Measurements from ENCODE around the gene PUS10. TPM values are rescaled to one million over a fixed set of nuclear protein-coding genes. Genes with fewer than 3 reads are reported as not detected.
A peak's percentile ranks its signal among the peaks of the same experiment; 100 is the strongest.
"Not testable (repeated sequence)": the region's sequence is repeated elsewhere in the genome, so short reads cannot be mapped to it uniquely, and the experiment has no call there.

The PUS10 gene
- total RNA-seq, 1 donor from 2014 or later: 7.8 TPM

- ChIA-PET CTCF (no interaction called here), POLR2A (interaction anchor here (0.7 to 8.2 kb wide), 8 partner anchors 11 to 199 kb away, joined by 3 to 85 read pairs (median 8); partner anchors contain the start of gene REL)
- Mint-ChIP-seq H3K4me3 (peak overlapping the region; percentile 28), H3K9me3 (peaks cover 1% of the 10 kb centered on the region), H3K27me3 (no peaks in the 10 kb centered on the region), H3K4me1 (peaks cover 77% of the 10 kb centered on the region), H3K36me3 (ENCODE audit: low read depth) (peaks cover 15% of the 10 kb centered on the region), H3K27ac (peak overlapping the region; percentile 98)
- ATAC-seq (ENCODE audit: low read depth): no peak
- DNase-seq: no peak
- intact Hi-C loops (cut with micrococcal nuclease): loop anchor here (10.0 kb wide), 1 partner anchor 439 kb away; the partner anchor contains the start of gene BCL11A
- TF ChIP-seq, protein P1, sequence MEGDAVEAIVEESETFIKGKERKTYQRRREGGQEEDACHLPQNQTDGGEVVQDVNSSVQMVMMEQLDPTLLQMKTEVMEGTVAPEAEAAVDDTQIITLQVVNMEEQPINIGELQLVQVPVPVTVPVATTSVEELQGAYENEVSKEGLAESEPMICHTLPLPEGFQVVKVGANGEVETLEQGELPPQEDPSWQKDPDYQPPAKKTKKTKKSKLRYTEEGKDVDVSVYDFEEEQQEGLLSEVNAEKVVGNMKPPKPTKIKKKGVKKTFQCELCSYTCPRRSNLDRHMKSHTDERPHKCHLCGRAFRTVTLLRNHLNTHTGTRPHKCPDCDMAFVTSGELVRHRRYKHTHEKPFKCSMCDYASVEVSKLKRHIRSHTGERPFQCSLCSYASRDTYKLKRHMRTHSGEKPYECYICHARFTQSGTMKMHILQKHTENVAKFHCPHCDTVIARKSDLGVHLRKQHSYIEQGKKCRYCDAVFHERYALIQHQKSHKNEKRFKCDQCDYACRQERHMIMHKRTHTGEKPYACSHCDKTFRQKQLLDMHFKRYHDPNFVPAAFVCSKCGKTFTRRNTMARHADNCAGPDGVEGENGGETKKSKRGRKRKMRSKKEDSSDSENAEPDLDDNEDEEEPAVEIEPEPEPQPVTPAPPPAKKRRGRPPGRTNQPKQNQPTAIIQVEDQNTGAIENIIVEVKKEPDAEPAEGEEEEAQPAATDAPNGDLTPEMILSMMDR (IDR thresholded peaks at IDR 0.05): no peak
Observed at GRCh38 chr2:60994131-60994530, 23.9 kb downstream of the PUS10 start.

DNA sequence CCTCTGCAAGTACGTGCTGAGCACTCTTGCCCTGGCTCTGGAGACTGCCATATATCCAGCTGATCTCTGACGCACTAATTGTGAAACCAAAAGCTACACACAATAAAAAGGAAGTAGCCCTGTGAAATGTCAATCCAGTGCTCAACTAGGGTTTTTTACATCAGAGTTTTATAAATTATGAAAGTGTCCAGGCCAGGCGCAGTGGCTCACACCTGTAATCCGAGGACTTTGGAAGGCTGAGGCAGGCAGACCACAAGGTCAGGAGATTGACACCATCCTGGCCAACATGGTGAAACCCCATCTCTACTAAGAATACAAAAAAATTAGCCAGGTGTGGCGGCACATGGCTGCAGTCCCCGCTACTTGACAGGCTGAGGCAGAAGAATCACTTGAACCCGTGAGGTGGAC is 25.1 kb downstream of the PUS10 start:
- ATAC-seq (ENCODE audit: low read depth) (peak; percentile 94), DNase-seq (peak; percentile 41)
- TF ChIP-seq, protein P1 (IDR thresholded peaks at IDR 0.05): no peak
- Mint-ChIP-seq H3K36me3 (ENCODE audit: low read depth) (peaks cover 15% of the 10 kb centered on the region), H3K4me1 (peaks cover 75% of the 10 kb centered on the region), H3K27me3 (no peaks in the 10 kb centered on the region), H3K4me3 (peak overlapping the region; percentile 66), H3K9me3 (peaks cover 1% of the 10 kb centered on the region), H3K27ac (peak overlapping the region; percentile 98)
- POLR2A ChIA-PET: interaction anchor here (0.5 to 8.2 kb wide), 18 partner anchors 10 to 198 kb away, joined by 3 to 85 read pairs (median 7); partner anchors contain the start of genes PEX13, PUS10 and REL
- CTCF ChIA-PET: interaction anchor here (0.7 to 1.5 kb wide), 6 partner anchors 25 to 188 kb away, joined by 3 to 8 read pairs (median 4); no protein-coding TSS in a partner anchor
- intact Hi-C loops (cut with micrococcal nuclease): loop anchor here (1.0 to 10.0 kb wide), 5 partner anchors 9 to 438 kb away; partner anchors contain the start of genes BCL11A and REL

DNA sequence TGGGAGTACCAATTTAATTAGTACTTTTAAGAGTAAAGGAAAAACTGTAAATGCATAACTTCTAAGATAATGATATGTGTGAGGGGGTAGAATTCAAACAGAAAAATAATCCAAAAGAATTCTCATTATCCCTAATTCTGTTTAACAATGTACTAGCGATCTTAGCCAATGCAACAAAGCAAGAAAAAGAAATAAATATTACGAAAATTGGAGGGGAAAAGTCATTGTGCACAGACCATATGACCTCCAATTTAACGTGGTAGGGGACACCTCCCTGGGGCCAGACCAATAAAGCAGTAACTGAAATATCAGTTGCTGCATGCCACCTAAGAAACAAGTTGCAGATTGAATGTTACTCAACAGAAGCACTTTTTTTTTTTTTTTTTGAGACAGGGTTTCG is 26.4 kb downstream of the PUS10 start:
- ATAC-seq (ENCODE audit: low read depth) (no peak), DNase-seq (no peak)
- Mint-ChIP-seq H3K36me3 (ENCODE audit: low read depth) (peaks cover 15% of the 10 kb centered on the region), H3K4me1 (peaks cover 78% of the 10 kb centered on the region), H3K9me3 (peaks cover 1% of the 10 kb centered on the region), H3K27me3 (no peaks in the 10 kb centered on the region), H3K27ac (peak overlapping the region; percentile 69), H3K4me3 (no peak overlapping the region)
- ChIA-PET POLR2A (interaction anchor here (1.1 to 8.2 kb wide), 7 partner anchors 14 to 195 kb away, joined by 3 to 85 read pairs (median 9); partner anchors contain the start of genes PEX13, PUS10 and REL), CTCF (no interaction called here)
- TF ChIP-seq, protein P1 (IDR thresholded peaks at IDR 0.05): no peak
- intact Hi-C loops (cut with micrococcal nuclease): loop anchor here (10.0 kb wide), 1 partner anchor 437 kb away; the partner anchor contains the start of gene BCL11A

DNA sequence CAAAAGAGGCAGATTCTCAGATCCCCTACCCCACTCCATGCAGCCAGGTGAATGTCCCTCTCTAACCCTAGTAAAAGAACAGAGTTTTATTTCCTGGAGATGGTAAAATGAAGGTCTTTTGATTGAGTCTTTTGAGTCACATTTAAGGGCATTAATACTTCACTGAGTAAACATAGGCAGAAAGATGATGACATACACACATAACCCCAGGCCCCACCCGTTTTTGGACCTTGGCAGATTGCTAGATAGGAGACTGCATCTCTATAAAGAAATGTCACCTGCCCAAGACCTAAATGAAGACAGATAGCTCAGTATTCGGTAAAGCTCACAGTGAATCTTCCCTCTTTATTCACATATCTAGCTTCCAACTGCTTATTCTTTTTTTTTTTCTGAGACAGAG is 28.8 kb downstream of the PUS10 start:
- TF ChIP-seq, protein P1 (IDR thresholded peaks at IDR 0.05): no peak
- Mint-ChIP-seq H3K4me3 (no peak overlapping the region), H3K36me3 (ENCODE audit: low read depth) (peaks cover 15% of the 10 kb centered on the region), H3K27me3 (no peaks in the 10 kb centered on the region), H3K27ac (peak overlapping the region; percentile 63), H3K9me3 (peaks cover 1% of the 10 kb centered on the region), H3K4me1 (peaks cover 70% of the 10 kb centered on the region)
- DNase-seq (no peak), ATAC-seq (ENCODE audit: low read depth) (no peak)
- CTCF ChIA-PET: interaction anchor here (0.8 kb wide), 1 partner anchor 17 kb away, joined by 3 read pairs; no protein-coding TSS in a partner anchor
- POLR2A ChIA-PET: interaction anchor here (0.5 to 8.2 kb wide), 4 partner anchors 17 to 186 kb away, joined by 5 to 85 read pairs (median 38); partner anchors contain the start of gene REL
- intact Hi-C loops (cut with micrococcal nuclease): no loop called here

DNA sequence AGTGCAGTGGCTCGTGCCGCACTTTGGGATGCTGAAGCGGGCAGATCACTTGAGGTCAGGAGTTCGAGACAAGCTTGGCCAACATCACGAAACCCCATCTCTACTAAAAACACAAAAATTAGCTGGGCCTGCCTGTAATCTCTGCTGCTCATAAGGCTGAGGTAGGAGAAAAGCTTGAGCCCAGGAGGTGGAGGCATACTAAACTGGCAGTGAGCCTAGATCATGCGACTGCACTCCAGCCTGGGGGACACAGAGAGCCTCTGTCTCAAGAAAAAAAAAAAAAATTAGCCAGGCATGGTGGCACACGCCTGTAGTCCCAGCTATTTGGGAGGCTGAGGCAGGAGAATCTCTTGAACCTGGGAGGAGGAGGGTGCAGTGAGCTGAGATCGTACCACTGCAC is 30.4 kb downstream of the PUS10 start:
- DNase-seq; H3K9me3 Mint-ChIP-seq; intact Hi-C loops (cut with micrococcal nuclease); H3K4me3 Mint-ChIP-seq; ATAC-seq (ENCODE audit: low read depth); H3K27me3 Mint-ChIP-seq: not testable (repeated sequence)
- Mint-ChIP-seq H3K4me1 (peaks cover 59% of the 10 kb centered on the region), H3K36me3 (ENCODE audit: low read depth) (peaks cover 12% of the 10 kb centered on the region), H3K27ac (peak overlapping the region; percentile 88)
- ChIA-PET CTCF (interaction anchor here (0.7 to 2.2 kb wide), 4 partner anchors 10 to 170 kb away, joined by 3 to 8 read pairs (median 4); no protein-coding TSS in a partner anchor), POLR2A (interaction anchor here (0.6 to 2.1 kb wide), 10 partner anchors 9 to 232 kb away, joined by 3 to 28 read pairs (median 6); partner anchors contain the start of genes PAPOLG and REL)

All from activated B cell treated with CpG ODN at 0.5 μM for 24 hours (primary cell).